T-helper 9 cell (primary cell): ENCODE results near the gene ZNF575.

Experiments
- DNase-seq: peaks from one replicate; pipeline ENCODE4 v3.0.0-alpha.2; 2020

The ZNF575 gene

GRCh38 chr19:43575156-43575950, 42.4 kb downstream of the ZNF575 start, which contains the start of the genes PINLYP and XRCC1:
Gene PINLYP (plus strand): TSS chr19:43575801. CDS start chr19:43577192, 1,391 bp downstream.
Gene XRCC1 (minus strand): TSS chr19:43575527. CDS start chr19:43575458, 69 bp downstream.
- DNase-seq, result peak; percentile 94

- DNase-seq, result no peak
Measured at GRCh38 chr19:43575955-43576878, 43.2 kb downstream of the ZNF575 start.

- no peak for DNase-seq
Measured at GRCh38 chr19:43578787-43579186, 45.8 kb downstream of the ZNF575 start.

GRCh38 chr19:43581467-43581866, 48.5 kb downstream of the ZNF575 start:
- DNase-seq, result no peak

GRCh38 chr19:43582495-43582894, 49.5 kb downstream of the ZNF575 start:
- no peak for DNase-seq

- DNase-seq, result no peak
Measured at GRCh38 chr19:43584484-43584883, 51.5 kb downstream of the ZNF575 start.
